HCT116 (cell line): ENCODE results near the gene DBN1. TPM values are rescaled to one million over a fixed set of nuclear protein-coding genes. Genes with fewer than 3 reads are reported as not detected.

Source experiments
- ATAC-seq: fragments of 200-7000 bp; cut with Tn5 transposase; 2 replicates; pipeline ENCODE4 v1.9.1; 2020; ENCODE audit warnings: mild to moderate bottlenecking, moderate library complexity
- BruUV-seq: library from RNA; stranded (reverse); fragments of 400-500 nt; replicated peaks from 2 replicates; lab custom pipeline; 2021; lab: Mats Ljungman, UMichigan
- CTCF ChIA-PET: fragments of 300-600 bp; sonication (Branson Sonifier 250); formaldehyde crosslinking; loops from one replicate; lab custom pipeline; 2021; ENCODE audit warnings: antibody characterized with exemption; lab: Charles Lee
- POLR2A ChIA-PET: fragments of 300-600, 350-600 bp; sonication (Branson Sonifier 250); formaldehyde crosslinking; loops from one replicate; lab custom pipeline; 2021; ENCODE audit warnings: antibody characterized with exemption; lab: Charles Lee
- RAD21 ChIA-PET, 2 experiments: fragments of 300-600 bp; sonication (Branson Sonifier 250); formaldehyde crosslinking; loops; one replicate each; lab custom pipeline; 2023; ENCODE audit warnings: low total read pairs in 2 of 2; ENCODE audit not compliant: uncharacterized antibody in 2 of 2, unreplicated experiment in 2 of 2, low non-redundant PET in 1 of 2; lab: Charles Lee
- DNase-seq: peaks from one replicate; pipeline ENCODE4 v3.0.0-alpha.2; 2010; ENCODE audit warnings: low read depth, low spot score
- H2AFZ ChIP-seq: fragments of 200-600 bp; shearing (Covaris generic), sonication (generic); 2 replicates; pipeline ENCODE4 v1.6.1; 2017; ENCODE audit warnings: low read depth, mixed run types, mixed read lengths, antibody characterized with exemption, low read length; ENCODE audit not compliant: poor library complexity, severe bottlenecking
- H3K27ac ChIP-seq: 2 replicates; pipeline ENCODE4 v1.5.1; 2012; ENCODE audit warnings: low read depth, low read length
- H3K27me3 ChIP-seq: fragments of 200-600 bp; sonication (generic); 2 replicates; pipeline ENCODE4 v1.6.1; 2016; ENCODE audit warnings: mixed run types, low read length, mixed read lengths; ENCODE audit not compliant: insufficient read depth
- H3K36me3 ChIP-seq, 2 experiments: fragments of 200-500 bp in 1 of 2; fragments of 200-600 bp in 1 of 2; sonication (Bioruptor generic) in 1 of 2; sonication (generic) in 1 of 2; 2 replicates each; pipeline versions ENCODE4 v1.5.1 to v1.6.1; 2014 to 2016; ENCODE audit warnings: low read length in 2 of 2, inconsistent platforms in 1 of 2, mixed read lengths in 1 of 2, mixed run types in 1 of 2; ENCODE audit not compliant: insufficient read depth in 2 of 2, control insufficient read depth in 1 of 2
- H3K4me1 ChIP-seq, 2 experiments: fragments of 200-600 bp in 1 of 2; sonication (generic) in 1 of 2; 2 replicates each; pipeline versions ENCODE4 v1.5.1 to v1.6.1; 2012 to 2017; ENCODE audit warnings: low read length in 2 of 2, inconsistent platforms in 1 of 2, mild to moderate bottlenecking in 1 of 2, mixed read lengths in 1 of 2, mixed run types in 1 of 2, moderate library complexity in 1 of 2; ENCODE audit not compliant: insufficient read depth in 2 of 2, control insufficient read depth in 1 of 2
- H3K4me2 ChIP-seq: fragments of 200-600 bp; sonication (generic); 2 replicates; pipeline ENCODE4 v1.6.1; 2017; ENCODE audit warnings: mixed run types, low read length, mixed read lengths
- H3K4me3 ChIP-seq, 2 experiments: fragments of 200-600 bp in 1 of 2; sonication (generic) in 1 of 2; replicated peaks in 1 of 2; 2 replicates each; pipeline ENCODE4 v1.5.1; 2011 to 2016; ENCODE audit warnings: low read length in 2 of 2, control low read depth in 1 of 2, low read depth in 1 of 2, mild to moderate bottlenecking in 1 of 2, mixed read lengths in 1 of 2, mixed run types in 1 of 2
- H3K79me2 ChIP-seq: fragments of 200-600 bp; sonication (generic); 2 replicates; pipeline ENCODE4 v1.6.1; 2017; ENCODE audit warnings: mild to moderate bottlenecking, mixed run types, low read length, moderate library complexity, mixed read lengths; ENCODE audit not compliant: insufficient read depth
- H3K9ac ChIP-seq: fragments of 200-600 bp; sonication (generic); 2 replicates; pipeline ENCODE4 v1.6.1; 2016; ENCODE audit warnings: low read length, mixed read lengths
- H3K9me2 ChIP-seq: fragments of 200-600 bp; sonication (generic), shearing (Covaris generic); 2 replicates; pipeline ENCODE4 v1.6.1; 2017; ENCODE audit warnings: mixed run types, mild to moderate bottlenecking, moderate library complexity; ENCODE audit not compliant: insufficient read depth
- H3K9me3 ChIP-seq, 2 experiments: fragments of 200-500 bp in 1 of 2; fragments of 200-600 bp in 1 of 2; sonication (Bioruptor generic) in 1 of 2; sonication (generic) in 1 of 2; 2 replicates each; pipeline ENCODE4 v1.6.1; 2014 to 2017; ENCODE audit warnings: low read length in 2 of 2, mixed read lengths in 2 of 2, inconsistent platforms in 1 of 2, low read depth in 1 of 2, mild to moderate bottlenecking in 1 of 2, mixed run types in 1 of 2, moderate library complexity in 1 of 2; ENCODE audit not compliant: control insufficient read depth in 1 of 2, insufficient read depth in 1 of 2
- H4K20me1 ChIP-seq: fragments of 200-600 bp; sonication (generic), shearing (Covaris generic); 2 replicates; pipeline ENCODE4 v1.6.1; 2017; ENCODE audit warnings: mixed run types, mild to moderate bottlenecking, moderate library complexity; ENCODE audit not compliant: insufficient read depth
- CBX3 ChIP-seq: IDR thresholded peaks from 2 replicates; pipeline ENCODE4 v1.6.1; 2012; ENCODE audit warnings: low read depth
- CEBPB ChIP-seq: IDR thresholded peaks from 2 replicates; pipeline ENCODE4 v1.6.1; 2012; ENCODE audit warnings: low read depth
- FOSL1 ChIP-seq: IDR thresholded peaks from 2 replicates; pipeline ENCODE4 v1.6.1; 2012; ENCODE audit warnings: low read depth
- JUND ChIP-seq: IDR thresholded peaks from 2 replicates; pipeline ENCODE4 v1.6.1; 2012
- MAX ChIP-seq: IDR thresholded peaks from 2 replicates; pipeline ENCODE4 v1.6.1; 2012
- POLR2A ChIP-seq: IDR thresholded peaks from 2 replicates; pipeline ENCODE4 v1.7.0; 2011; ENCODE audit warnings: borderline replicate concordance; ENCODE audit not compliant: insufficient read depth, insufficient read length; ENCODE audit errors: extremely low read depth
- POLR2AphosphoS5 ChIP-seq: IDR thresholded peaks from 2 replicates; pipeline ENCODE4 v1.6.1; 2011; ENCODE audit warnings: mild to moderate bottlenecking, low read depth, low read length, moderate library complexity
- RAD21 ChIP-seq: IDR thresholded peaks from 2 replicates; pipeline ENCODE4 v1.6.1; 2012; ENCODE audit warnings: low read depth, mild to moderate bottlenecking
- SIN3A ChIP-seq: IDR thresholded peaks from 2 replicates; pipeline ENCODE4 v1.6.1; 2012; ENCODE audit warnings: low read depth
- SRF ChIP-seq: IDR thresholded peaks from 2 replicates; pipeline ENCODE4 v1.6.1; 2012; ENCODE audit warnings: low read depth
- TCF7L2 ChIP-seq: IDR thresholded peaks from 2 replicates; pipeline ENCODE4 v1.7.0; 2011; ENCODE audit warnings: borderline replicate concordance, inconsistent platforms; ENCODE audit not compliant: insufficient read depth, insufficient read length; ENCODE audit errors: extremely low read depth
- intact Hi-C: fragments of 100-400 bp; cut with micrococcal nuclease; formaldehyde crosslinking; loops from 2 replicates; pipeline ENCODE4 v1.10.0; 2022
- total RNA-seq: library from RNA; stranded (reverse); gene quantifications from one replicate; pipeline ENCODE4 v1.2.1, GENCODE V29; 2021; ENCODE audit not compliant: unreplicated experiment

Gene DBN1
- total RNA-seq, 1 experiment from 2014 or later: 144 TPM

DNA sequence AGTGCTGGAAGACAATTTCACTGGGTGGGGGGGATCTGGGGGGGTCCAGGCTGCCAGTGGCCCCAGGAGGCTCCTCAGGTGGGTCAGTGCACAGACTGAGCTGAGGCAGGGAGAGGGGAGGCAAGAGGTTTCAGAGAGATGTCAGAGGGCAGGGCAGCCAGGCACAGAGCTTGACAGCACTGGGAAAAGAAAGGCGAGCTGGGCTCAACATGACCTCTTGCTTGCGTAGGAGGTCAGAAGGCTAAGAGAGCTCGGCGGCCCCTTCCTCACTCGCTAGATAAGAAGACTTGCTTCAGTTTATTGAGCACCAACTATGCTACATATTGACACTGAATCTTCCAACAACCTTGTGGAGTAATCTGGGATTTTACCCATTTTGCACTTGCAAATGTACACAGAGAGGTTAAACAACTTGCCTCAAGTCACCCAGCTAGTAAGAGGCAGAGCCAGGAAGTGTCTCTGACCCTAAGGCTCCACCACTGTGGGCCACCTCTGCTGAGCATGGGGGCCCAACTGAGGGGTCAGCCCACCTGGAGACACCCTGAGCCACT is 20.4 kb upstream of the DBN1 start:
- CTCF ChIA-PET: interaction anchor here (1.2 to 4.1 kb wide), 5 partner anchors 18 to 184 kb away, joined by 3 to 28 read pairs (median 4); no protein-coding TSS in a partner anchor
- H3K9me3 ChIP-seq: no peaks in the 10 kb centered on the region
- H3K9ac ChIP-seq: peak overlapping the region; percentile 94
- peak overlapping the region; percentile 99 for H3K4me2 ChIP-seq
- H3K79me2 ChIP-seq: peaks cover 67% of the 10 kb centered on the region
- no peak overlapping the region for H2AFZ ChIP-seq
- peaks cover 11% of the 10 kb centered on the region; the same call in 1 of the 2 replicates for H4K20me1 ChIP-seq
- H3K27me3 ChIP-seq: no peaks in the 10 kb centered on the region
- no peaks in the 10 kb centered on the region for H3K9me2 ChIP-seq
- peaks cover 5 to 29% of the 10 kb centered on the region in 2 experiments; a peak in 3 of 4 replicates for H3K36me3 ChIP-seq
- ATAC-seq: no peak
- RAD21 ChIA-PET: interaction anchor here in 1 of 2 experiments (0.6 kb wide), 1 partner anchor 17 kb away, joined by 3 read pairs; no protein-coding TSS in a partner anchor
- no TSS peak for BruUV-seq
- H3K4me3 ChIP-seq: peak overlapping the region; percentile 88 to 89
- POLR2A ChIA-PET: interaction anchor here (1.3 to 6.4 kb wide), 3 partner anchors 15 to 46 kb away, joined by 3 to 54 read pairs (median 7); no protein-coding TSS in a partner anchor
- intact Hi-C loops: no loop called here
- H3K27ac ChIP-seq: peak overlapping the region; percentile 96
- peaks cover 35 to 69% of the 10 kb centered on the region in 2 experiments for H3K4me1 ChIP-seq
- no peak for TF ChIP-seq POLR2A
- TF ChIP-seq TCF7L2: no peak
- TF ChIP-seq RAD21: no peak
- TF ChIP-seq JUND: no peak
- no peak for TF ChIP-seq CEBPB
- TF ChIP-seq SIN3A: no peak
- no peak for TF ChIP-seq FOSL1
- TF ChIP-seq, all 23 proteins: peak for 0
- no peak for DNase-seq

DNA sequence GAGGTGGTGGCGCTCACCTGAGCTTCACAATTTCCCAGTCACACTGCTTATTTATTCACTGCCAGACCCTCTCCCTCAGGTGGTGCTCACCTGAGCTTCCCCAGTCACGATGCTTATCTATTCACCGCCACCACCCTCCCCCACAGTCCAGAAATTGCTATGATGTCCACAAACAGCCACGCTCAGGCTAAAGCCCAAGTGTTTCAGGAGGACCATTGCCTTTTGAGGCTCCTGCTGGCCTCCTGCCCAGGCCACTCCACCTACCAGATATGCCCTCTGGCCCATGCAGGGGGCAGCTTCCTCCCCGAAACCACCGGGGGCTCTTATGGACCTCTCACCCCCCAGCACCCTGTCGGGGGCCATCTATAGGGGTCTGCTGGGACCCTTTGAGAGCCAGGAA is 19.4 kb upstream of the DBN1 start:
- intact Hi-C loops: no loop called here
- BruUV-seq: no TSS peak
- H3K9ac ChIP-seq: no peak overlapping the region
- peaks cover 8 to 37% of the 10 kb centered on the region in 2 experiments; a peak in 3 of 4 replicates for H3K36me3 ChIP-seq
- no peaks in the 10 kb centered on the region for H3K9me3 ChIP-seq
- H3K4me1 ChIP-seq: peaks cover 31 to 61% of the 10 kb centered on the region in 2 experiments
- peaks cover 11% of the 10 kb centered on the region; the same call in 1 of the 2 replicates for H4K20me1 ChIP-seq
- CTCF ChIA-PET: interaction anchor here (0.6 to 1.3 kb wide), 2 partner anchors 8 to 36 kb away, joined by 3 read pairs; no protein-coding TSS in a partner anchor
- POLR2A ChIA-PET: interaction anchor here (6.4 kb wide), 1 partner anchor 14 kb away, joined by 54 read pairs; no protein-coding TSS in a partner anchor
- no peaks in the 10 kb centered on the region for H3K27me3 ChIP-seq
- no peak for ATAC-seq
- RAD21 ChIA-PET: no interaction called here
- peak overlapping the region; percentile 96 for H3K27ac ChIP-seq
- no peak for TF ChIP-seq CBX3
- no peak for TF ChIP-seq SRF
- TF ChIP-seq POLR2AphosphoS5: 0 out of 2 replicates have a peak, but pooled peaks have one; percentile 14
- TF ChIP-seq MAX: no peak
- DNase-seq: no peak
- H3K4me3 ChIP-seq: no peak overlapping the region
- peaks cover 68% of the 10 kb centered on the region for H3K79me2 ChIP-seq
- H3K9me2 ChIP-seq: no peaks in the 10 kb centered on the region
- no peak overlapping the region for H2AFZ ChIP-seq
- H3K4me2 ChIP-seq: no peak overlapping the region; the same call in 1 of the 2 replicates
